Activated CD8-positive, alpha-beta T cell treated with anti-CD3 and anti-CD28 coated beads for 36 hours (primary cell): ENCODE measurements around the gene MYO1B. TPM values are rescaled to one million over a fixed set of nuclear protein-coding genes. Genes with fewer than 3 reads are reported as not detected.

ENCODE experiments used
- ATAC-seq: fragments of 200-7000 bp; cut with Tn5 transposase; one replicate; pipeline ENCODE4 v1.10.0; 2021; ENCODE audit warnings: mild to moderate bottlenecking, moderate library complexity
- CTCF ChIA-PET: fragments of 350-600 bp; sonication (Branson Sonifier 250); formaldehyde crosslinking; loops from one replicate; lab custom pipeline; 2021; ENCODE audit warnings: antibody characterized with exemption; lab: Charles Lee
- POLR2A ChIA-PET: fragments of 350-600 bp; sonication (Branson Sonifier 250); formaldehyde crosslinking; loops from one replicate; lab custom pipeline; 2021; ENCODE audit warnings: antibody characterized with exemption; lab: Charles Lee
- DNase-seq: peaks from one replicate; pipeline ENCODE4 v3.0.0-alpha.2; 2020
- H3K27ac Mint-ChIP-seq: one replicate; pipeline ENCODE4 v1.8.0; 2021; ENCODE audit warnings: mild to moderate bottlenecking, mixed read lengths
- H3K27me3 Mint-ChIP-seq: one replicate; pipeline ENCODE4 v1.8.0; 2021; ENCODE audit warnings: mixed read lengths
- H3K36me3 Mint-ChIP-seq: one replicate; pipeline ENCODE4 v1.8.0; 2021; ENCODE audit warnings: low read depth, mixed read lengths
- H3K4me1 Mint-ChIP-seq: one replicate; pipeline ENCODE4 v1.8.0; 2021; ENCODE audit warnings: low read depth, mixed read lengths
- H3K4me3 Mint-ChIP-seq: one replicate; pipeline ENCODE4 v1.8.0; 2021; ENCODE audit warnings: mild to moderate bottlenecking, moderate library complexity, mixed read lengths
- H3K9me3 Mint-ChIP-seq: one replicate; pipeline ENCODE4 v1.8.0; 2021; ENCODE audit warnings: mixed read lengths
- CTCF ChIP-seq: fragments of 200-600 bp; IDR thresholded peaks from one replicate; pipeline ENCODE4 v1.8.0; 2022; ENCODE audit warnings: antibody characterized with exemption, mild to moderate bottlenecking
- intact Hi-C: fragments of 100-400 bp; cut with micrococcal nuclease; formaldehyde crosslinking; loops from one replicate; pipeline ENCODE4 v1.10.0; 2022
- total RNA-seq, 2 experiments: library from RNA; stranded (reverse); gene quantifications; one replicate each; pipeline ENCODE4 v1.2.3, GENCODE V29; 2021

MYO1B gene
- total RNA-seq, 2 experiments from 2014 or later, result 43.2 to 44.8 TPM

GRCh38 chr2:191280834-191281756 is 35.9 kb downstream of the MYO1B start:
- Mint-ChIP-seq H3K27ac (no peak overlapping the region), H3K4me1 (no peaks in the 10 kb centered on the region), H3K4me3 (no peak overlapping the region), H3K27me3 (peaks cover 2% of the 10 kb centered on the region), H3K9me3 (no peaks in the 10 kb centered on the region), H3K36me3 (peaks cover 3% of the 10 kb centered on the region)
- ChIA-PET CTCF (no interaction called here), POLR2A (no interaction called here)
- intact Hi-C loops, result no loop called here
- ATAC-seq (no peak), DNase-seq (no peak)
- no peak for TF ChIP-seq CTCF

DNA sequence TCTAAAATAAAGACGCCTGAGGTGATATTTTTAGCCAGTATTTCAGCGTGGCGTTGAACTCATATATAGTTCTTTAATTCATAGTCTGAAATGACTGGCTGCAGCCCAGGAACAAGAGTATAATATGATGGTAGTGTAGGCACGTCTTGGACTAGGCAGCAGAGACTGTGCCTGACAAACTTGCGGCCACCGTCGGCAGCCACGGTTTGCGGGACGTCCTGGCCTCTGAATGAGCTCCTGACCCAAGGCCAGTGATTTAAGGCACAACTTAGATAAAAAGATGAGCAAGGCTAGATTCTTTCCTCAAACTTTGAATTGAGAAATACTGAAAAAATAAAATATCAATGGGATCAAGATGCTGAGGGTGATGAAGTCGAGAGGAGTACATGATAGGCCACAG is 40.0 kb downstream of the MYO1B start:
- H3K9me3 Mint-ChIP-seq, result no peaks in the 10 kb centered on the region
- H3K27ac Mint-ChIP-seq, result no peak overlapping the region
- TF ChIP-seq CTCF, result no peak
- intact Hi-C loops, result no loop called here
- no peaks in the 10 kb centered on the region for H3K27me3 Mint-ChIP-seq
- CTCF ChIA-PET, result no interaction called here
- no peak for DNase-seq
- no peak for ATAC-seq
- H3K36me3 Mint-ChIP-seq, result peaks cover 1% of the 10 kb centered on the region
- no peaks in the 10 kb centered on the region for H3K4me1 Mint-ChIP-seq
- POLR2A ChIA-PET, result no interaction called here
- no peak overlapping the region for H3K4me3 Mint-ChIP-seq

DNA sequence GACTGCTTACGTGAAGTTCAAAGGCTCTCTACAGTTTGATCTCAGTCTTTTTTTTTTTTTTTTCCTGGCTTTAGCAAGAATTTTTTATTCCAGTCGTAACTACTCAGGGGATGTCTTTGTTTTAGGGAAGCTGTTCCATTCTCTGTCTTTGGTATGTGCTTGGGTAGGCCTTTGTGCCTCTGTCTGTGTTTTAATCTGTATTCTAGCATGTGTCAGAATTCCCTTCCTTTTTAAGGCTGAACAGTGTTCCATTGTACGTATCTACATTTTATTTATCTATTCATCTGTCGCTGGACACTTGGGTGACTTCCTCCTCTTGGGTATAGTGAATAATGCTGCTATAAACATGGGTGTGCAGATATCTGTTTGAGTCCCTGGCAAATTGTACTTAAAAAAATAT is 42.6 kb downstream of the MYO1B start:
- no peak for ATAC-seq
- H3K27me3 Mint-ChIP-seq, result no peaks in the 10 kb centered on the region
- no peak for TF ChIP-seq CTCF
- no peak overlapping the region for H3K4me3 Mint-ChIP-seq
- H3K4me1 Mint-ChIP-seq, result no peaks in the 10 kb centered on the region
- POLR2A ChIA-PET, result no interaction called here
- CTCF ChIA-PET, result no interaction called here
- DNase-seq, result no peak
- no peak overlapping the region for H3K27ac Mint-ChIP-seq
- no peaks in the 10 kb centered on the region for H3K36me3 Mint-ChIP-seq
- intact Hi-C loops, result no loop called here
- no peaks in the 10 kb centered on the region for H3K9me3 Mint-ChIP-seq

DNA sequence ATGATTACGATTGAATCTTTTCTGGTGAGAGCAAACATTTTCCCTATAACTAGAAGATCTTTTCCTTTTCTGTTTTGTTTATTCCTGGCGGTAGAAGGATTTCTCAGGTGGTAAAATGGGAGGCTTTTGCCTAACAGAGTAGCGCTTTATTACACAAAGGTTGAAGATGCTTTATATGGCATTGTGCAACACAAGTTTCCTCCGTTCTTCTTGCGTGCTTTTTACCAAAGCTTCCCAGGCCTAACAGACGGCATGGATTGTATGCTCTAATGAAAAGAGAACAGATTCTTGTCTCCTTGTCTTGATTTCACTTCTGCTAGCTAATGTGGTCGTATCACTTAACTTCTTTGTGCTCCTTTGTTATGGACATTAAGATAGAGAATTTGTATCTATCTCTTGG is 43.8 kb downstream of the MYO1B start:
- no peak for TF ChIP-seq CTCF
- DNase-seq, result no peak
- H3K4me3 Mint-ChIP-seq, result no peak overlapping the region
- ChIA-PET CTCF (no interaction called here), POLR2A (no interaction called here)
- no peak overlapping the region for H3K27ac Mint-ChIP-seq
- intact Hi-C loops, result no loop called here
- H3K9me3 Mint-ChIP-seq, result no peaks in the 10 kb centered on the region
- no peak for ATAC-seq
- H3K36me3 Mint-ChIP-seq, result no peaks in the 10 kb centered on the region
- H3K27me3 Mint-ChIP-seq, result no peaks in the 10 kb centered on the region
- no peaks in the 10 kb centered on the region for H3K4me1 Mint-ChIP-seq

- no peak for TF ChIP-seq CTCF
- ChIA-PET CTCF (interaction anchor here (1.1 kb wide), 1 partner anchor 11 kb away, joined by 3 read pairs; no protein-coding TSS in a partner anchor), POLR2A (no interaction called here)
- H3K9me3 Mint-ChIP-seq, result no peaks in the 10 kb centered on the region
- intact Hi-C loops, result no loop called here
- no peak overlapping the region for H3K4me3 Mint-ChIP-seq
- no peaks in the 10 kb centered on the region for H3K4me1 Mint-ChIP-seq
- H3K27ac Mint-ChIP-seq, result no peak overlapping the region
- DNase-seq (no peak), ATAC-seq (no peak)
- no peaks in the 10 kb centered on the region for H3K36me3 Mint-ChIP-seq
- H3K27me3 Mint-ChIP-seq, result no peaks in the 10 kb centered on the region
These were observed 46.3 kb downstream of the MYO1B start for GRCh38 chr2:191291471-191291870.
